Measurements from ENCODE around the gene TUBA1C. TPM values are rescaled to one million over a fixed set of nuclear protein-coding genes. Genes with fewer than 3 reads are reported as not detected.
A peak's percentile ranks its signal among the peaks of the same experiment; 100 is the strongest.
"Not testable (repeated sequence)": the region's sequence is repeated elsewhere in the genome, so short reads cannot be mapped to it uniquely, and the experiment has no call there.

TUBA1C gene
- total RNA-seq, 1 donor from 2014 or later, result 129 TPM

- Mint-ChIP-seq H3K27ac (ENCODE audit: unreplicated experiment) (no peak overlapping the region), H3K4me1 (ENCODE audit: unreplicated experiment) (peaks cover 20% of the 10 kb centered on the region), H3K4me3 (ENCODE audit: unreplicated experiment) (no peak overlapping the region), H3K27me3 (ENCODE audit: unreplicated experiment) (peaks cover 1% of the 10 kb centered on the region), H3K36me3 (ENCODE audit: low read depth, unreplicated experiment) (peaks cover under 1% of the 10 kb centered on the region), H3K9me3 (ENCODE audit: unreplicated experiment) (no peaks in the 10 kb centered on the region)
- TF ChIP-seq, protein P1, sequence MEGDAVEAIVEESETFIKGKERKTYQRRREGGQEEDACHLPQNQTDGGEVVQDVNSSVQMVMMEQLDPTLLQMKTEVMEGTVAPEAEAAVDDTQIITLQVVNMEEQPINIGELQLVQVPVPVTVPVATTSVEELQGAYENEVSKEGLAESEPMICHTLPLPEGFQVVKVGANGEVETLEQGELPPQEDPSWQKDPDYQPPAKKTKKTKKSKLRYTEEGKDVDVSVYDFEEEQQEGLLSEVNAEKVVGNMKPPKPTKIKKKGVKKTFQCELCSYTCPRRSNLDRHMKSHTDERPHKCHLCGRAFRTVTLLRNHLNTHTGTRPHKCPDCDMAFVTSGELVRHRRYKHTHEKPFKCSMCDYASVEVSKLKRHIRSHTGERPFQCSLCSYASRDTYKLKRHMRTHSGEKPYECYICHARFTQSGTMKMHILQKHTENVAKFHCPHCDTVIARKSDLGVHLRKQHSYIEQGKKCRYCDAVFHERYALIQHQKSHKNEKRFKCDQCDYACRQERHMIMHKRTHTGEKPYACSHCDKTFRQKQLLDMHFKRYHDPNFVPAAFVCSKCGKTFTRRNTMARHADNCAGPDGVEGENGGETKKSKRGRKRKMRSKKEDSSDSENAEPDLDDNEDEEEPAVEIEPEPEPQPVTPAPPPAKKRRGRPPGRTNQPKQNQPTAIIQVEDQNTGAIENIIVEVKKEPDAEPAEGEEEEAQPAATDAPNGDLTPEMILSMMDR (IDR thresholded peaks at IDR 0.05; ENCODE audit: unreplicated experiment), result no peak
- DNase-seq (ENCODE audit: low spot score), result no peak
These were observed 14.9 kb downstream of the TUBA1C start for GRCh38 chr12:49279706-49280159.

DNA sequence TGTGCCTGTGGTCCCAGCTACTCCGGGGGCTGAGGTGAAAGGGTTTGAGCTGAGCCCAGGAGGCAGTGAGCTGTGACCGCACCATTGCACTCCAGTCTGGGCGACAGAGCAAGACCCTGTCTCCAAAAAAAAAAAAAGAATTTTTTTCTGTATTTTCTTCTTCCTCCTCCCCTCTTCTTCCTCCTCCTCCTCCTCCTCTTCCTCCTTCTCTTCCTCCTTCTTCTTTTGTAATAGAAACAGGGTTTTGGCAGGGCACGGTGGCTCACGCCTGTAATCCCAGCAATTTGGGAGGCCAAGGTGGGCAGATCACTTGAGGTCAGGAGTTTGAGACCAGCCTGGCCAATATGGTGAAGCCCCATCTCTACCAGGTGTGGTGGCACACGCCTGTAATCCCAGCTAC lies 15.7 kb downstream of the TUBA1C start:
- H3K27me3 Mint-ChIP-seq (ENCODE audit: unreplicated experiment); H3K4me3 Mint-ChIP-seq (ENCODE audit: unreplicated experiment); H3K9me3 Mint-ChIP-seq (ENCODE audit: unreplicated experiment); DNase-seq (ENCODE audit: low spot score); H3K27ac Mint-ChIP-seq (ENCODE audit: unreplicated experiment); H3K36me3 Mint-ChIP-seq (ENCODE audit: low read depth, unreplicated experiment): not testable (repeated sequence)
- H3K4me1 Mint-ChIP-seq (ENCODE audit: unreplicated experiment), result peaks cover 20% of the 10 kb centered on the region

DNA sequence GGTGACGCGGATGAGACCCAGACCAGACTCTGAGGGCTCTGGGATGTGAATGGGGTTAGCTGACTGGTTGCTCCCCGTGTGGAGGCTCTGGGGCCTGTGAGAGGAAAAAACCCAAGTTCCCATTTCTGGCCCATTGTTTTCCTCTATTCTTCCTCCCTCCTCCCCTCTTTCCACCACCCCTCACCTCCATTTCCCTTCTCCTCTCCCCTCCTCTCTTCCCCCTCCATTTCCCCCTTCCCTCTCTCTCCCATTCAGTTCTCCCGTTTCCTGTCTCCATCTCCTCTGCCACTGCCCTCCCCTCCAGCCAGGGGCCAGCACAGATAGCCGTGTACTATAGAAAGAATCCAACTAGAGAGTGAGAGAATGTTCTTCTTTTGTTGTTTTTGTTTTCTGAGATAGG lies 17.4 kb downstream of the TUBA1C start:
- TF ChIP-seq, protein P1 (IDR thresholded peaks at IDR 0.05; ENCODE audit: unreplicated experiment), result no peak
- peaks cover 20% of the 10 kb centered on the region for H3K4me1 Mint-ChIP-seq (ENCODE audit: unreplicated experiment)
- no peak overlapping the region for H3K4me3 Mint-ChIP-seq (ENCODE audit: unreplicated experiment)
- H3K27ac Mint-ChIP-seq (ENCODE audit: unreplicated experiment), result peak overlapping the region; percentile 42
- no peak for DNase-seq (ENCODE audit: low spot score)
- no peaks in the 10 kb centered on the region for H3K36me3 Mint-ChIP-seq (ENCODE audit: low read depth, unreplicated experiment)
- peaks cover 1% of the 10 kb centered on the region for H3K27me3 Mint-ChIP-seq (ENCODE audit: unreplicated experiment)
- H3K9me3 Mint-ChIP-seq (ENCODE audit: unreplicated experiment), result no peaks in the 10 kb centered on the region

- H3K27me3 Mint-ChIP-seq (ENCODE audit: unreplicated experiment); H3K9me3 Mint-ChIP-seq (ENCODE audit: unreplicated experiment); DNase-seq (ENCODE audit: low spot score); H3K36me3 Mint-ChIP-seq (ENCODE audit: low read depth, unreplicated experiment); H3K27ac Mint-ChIP-seq (ENCODE audit: unreplicated experiment); H3K4me3 Mint-ChIP-seq (ENCODE audit: unreplicated experiment): not testable (repeated sequence)
- peaks cover 20% of the 10 kb centered on the region for H3K4me1 Mint-ChIP-seq (ENCODE audit: unreplicated experiment)
These were observed 18.0 kb downstream of the TUBA1C start for GRCh38 chr12:49282740-49283375.

DNA sequence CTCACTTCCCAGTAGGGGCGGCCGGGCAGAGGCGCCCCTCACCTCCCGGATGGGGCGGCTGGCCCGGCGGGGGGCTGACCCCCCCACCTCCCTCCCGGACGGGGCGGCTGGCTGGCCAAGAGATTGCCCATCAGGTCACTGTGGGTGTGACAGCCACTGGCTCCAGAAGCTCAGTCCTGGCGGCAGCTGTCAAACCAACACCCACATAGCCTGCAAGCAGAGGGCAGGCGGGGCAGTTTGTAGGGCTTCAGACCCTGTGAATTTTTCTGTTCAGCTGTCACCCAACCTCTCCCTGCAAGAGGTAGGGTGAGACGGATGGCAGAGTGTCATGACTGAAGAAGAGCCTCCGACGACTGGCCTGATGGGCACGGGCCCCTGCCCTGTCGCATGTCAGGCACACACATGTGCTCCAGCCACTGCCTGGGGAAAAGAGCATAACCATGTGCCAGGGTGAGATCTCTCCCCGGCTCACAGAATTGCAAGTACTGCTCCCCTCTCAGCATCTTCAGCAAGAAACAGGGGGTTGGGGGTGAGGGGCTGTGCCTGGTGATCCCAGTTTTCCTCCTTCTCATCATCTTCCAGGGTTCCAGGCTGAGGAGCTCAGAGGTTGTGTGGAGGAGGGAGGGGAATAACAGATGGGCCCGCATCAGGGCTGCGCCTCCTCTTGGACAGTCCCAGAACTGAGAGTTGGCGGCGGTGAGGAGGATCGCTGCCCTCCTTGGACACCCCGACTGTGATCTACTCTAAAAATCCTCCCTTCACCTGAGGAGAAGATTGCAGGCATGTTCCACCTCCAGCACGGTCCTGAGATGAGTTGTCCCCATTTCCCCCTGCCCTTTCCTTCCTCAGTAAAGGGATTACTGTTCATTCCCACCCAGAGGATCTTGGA lies 18.9 kb downstream of the TUBA1C start:
- TF ChIP-seq, protein P1 (IDR thresholded peaks at IDR 0.05; ENCODE audit: unreplicated experiment), result no peak
- Mint-ChIP-seq H3K36me3 (ENCODE audit: low read depth, unreplicated experiment) (no peaks in the 10 kb centered on the region), H3K27me3 (ENCODE audit: unreplicated experiment) (peaks cover 3% of the 10 kb centered on the region), H3K4me3 (ENCODE audit: unreplicated experiment) (no peak overlapping the region), H3K27ac (ENCODE audit: unreplicated experiment) (no peak overlapping the region), H3K4me1 (ENCODE audit: unreplicated experiment) (peaks cover 20% of the 10 kb centered on the region), H3K9me3 (ENCODE audit: unreplicated experiment) (no peaks in the 10 kb centered on the region)
- DNase-seq (ENCODE audit: low spot score), result no peak

- H3K27ac Mint-ChIP-seq (ENCODE audit: unreplicated experiment), result no peak overlapping the region
- H3K4me3 Mint-ChIP-seq (ENCODE audit: unreplicated experiment), result no peak overlapping the region
- TF ChIP-seq, protein P1 (IDR thresholded peaks at IDR 0.05; ENCODE audit: unreplicated experiment), result no peak
- H3K4me1 Mint-ChIP-seq (ENCODE audit: unreplicated experiment), result peaks cover 19% of the 10 kb centered on the region
- no peaks in the 10 kb centered on the region for H3K9me3 Mint-ChIP-seq (ENCODE audit: unreplicated experiment)
- H3K36me3 Mint-ChIP-seq (ENCODE audit: low read depth, unreplicated experiment), result no peaks in the 10 kb centered on the region
- DNase-seq (ENCODE audit: low spot score), result no peak
- peaks cover 3% of the 10 kb centered on the region for H3K27me3 Mint-ChIP-seq (ENCODE audit: unreplicated experiment)
These were observed 19.8 kb downstream of the TUBA1C start for GRCh38 chr12:49284672-49285071.

Measured in endothelial cell (in vitro differentiated cells).